ENCODE measurements around the gene EHD4.

EHD4 gene

DNA sequence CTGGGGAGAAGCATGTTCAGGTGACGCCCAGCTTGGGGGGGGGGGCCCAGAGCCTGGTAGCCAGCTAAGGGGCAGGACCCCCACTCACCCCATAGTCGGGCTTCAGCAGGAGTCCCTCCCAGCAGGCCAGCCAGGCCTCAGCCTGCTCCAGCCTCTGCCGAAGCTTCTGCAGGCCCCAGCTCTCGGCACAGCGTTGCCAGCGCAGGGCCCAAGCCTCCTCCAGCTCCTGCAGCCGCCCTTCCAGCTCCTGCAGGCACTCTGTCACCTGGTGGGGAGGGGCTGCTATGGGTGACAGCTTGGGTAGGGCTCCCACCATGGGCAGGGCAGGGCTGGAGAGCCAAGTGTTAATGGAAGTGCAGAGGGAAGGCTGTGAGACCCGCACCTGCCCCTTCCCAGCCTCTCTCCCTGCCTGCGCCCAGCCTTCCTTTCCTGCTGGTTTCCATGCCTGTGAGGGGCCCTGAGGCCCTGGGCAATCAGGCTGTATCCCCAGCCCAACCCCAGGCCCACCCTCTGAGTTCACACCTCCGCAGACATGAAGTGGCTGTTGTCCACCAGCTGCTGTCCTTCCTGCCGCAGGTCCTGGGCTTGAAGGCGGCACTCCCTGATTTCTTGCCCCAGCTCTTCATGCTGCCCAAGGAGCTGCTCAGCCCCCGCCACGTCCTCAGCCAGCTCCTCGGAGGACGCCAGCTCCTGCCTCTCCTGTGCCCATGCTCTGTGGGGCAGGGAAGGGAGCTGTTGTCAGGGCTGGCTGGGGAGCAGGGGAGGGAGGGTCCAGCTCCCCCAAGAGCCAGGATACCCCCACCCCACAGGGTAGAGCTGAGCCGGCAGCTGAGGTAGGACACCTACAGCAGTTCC, 119.4 kb downstream of the EHD4 start:
- DNase-seq = peak; percentile 12

DNA sequence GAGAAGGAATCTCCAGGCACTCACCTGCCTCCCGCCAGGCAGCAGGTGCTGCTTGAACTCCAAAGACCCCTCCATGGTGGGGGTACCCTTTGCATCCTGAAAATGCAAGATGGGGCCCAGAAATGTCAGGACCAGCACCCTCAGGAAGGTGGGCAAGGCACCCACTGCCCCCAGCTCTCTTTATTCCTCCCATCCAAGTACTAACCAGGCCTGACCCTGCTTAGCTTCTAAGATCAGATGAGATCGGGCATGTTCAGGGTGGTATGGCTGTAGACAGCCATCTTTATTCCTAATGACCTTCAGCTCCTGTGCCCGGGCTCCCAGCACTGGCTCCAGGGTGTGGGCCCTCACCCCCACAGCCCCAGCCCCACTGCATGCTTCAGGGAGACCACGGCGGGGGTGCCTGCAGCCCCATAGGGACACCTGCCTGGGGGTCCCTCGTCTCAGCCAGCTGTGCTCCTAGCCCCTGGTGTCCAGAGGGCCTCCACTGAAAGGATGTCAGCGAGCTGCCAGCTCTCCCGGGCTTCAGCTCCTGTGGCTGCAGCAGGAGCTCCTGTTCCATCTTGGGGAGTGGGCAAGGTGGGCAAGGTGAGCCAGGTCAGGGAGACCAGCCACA, 120.5 kb downstream of the EHD4 start:
- DNase-seq = no peak

DNA sequence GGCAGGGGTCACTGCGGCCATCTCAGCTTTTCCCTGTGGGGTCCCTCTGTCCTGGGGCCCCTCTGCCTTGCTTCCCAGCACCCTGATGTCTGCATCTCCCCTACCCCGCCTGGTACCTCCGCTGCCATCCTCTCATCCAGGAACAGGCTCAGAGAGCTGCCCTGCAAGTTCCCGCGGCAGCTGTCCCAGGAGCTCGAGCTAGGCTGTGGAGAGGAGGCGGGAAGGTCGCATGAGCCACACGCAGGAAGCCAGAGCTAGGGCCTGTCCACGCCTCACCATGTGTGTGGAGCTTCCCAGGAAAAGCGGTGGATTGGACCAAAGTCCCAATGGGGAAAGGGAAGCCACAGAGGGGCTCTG, 121.2 kb downstream of the EHD4 start:
- DNase-seq = no peak

DNA sequence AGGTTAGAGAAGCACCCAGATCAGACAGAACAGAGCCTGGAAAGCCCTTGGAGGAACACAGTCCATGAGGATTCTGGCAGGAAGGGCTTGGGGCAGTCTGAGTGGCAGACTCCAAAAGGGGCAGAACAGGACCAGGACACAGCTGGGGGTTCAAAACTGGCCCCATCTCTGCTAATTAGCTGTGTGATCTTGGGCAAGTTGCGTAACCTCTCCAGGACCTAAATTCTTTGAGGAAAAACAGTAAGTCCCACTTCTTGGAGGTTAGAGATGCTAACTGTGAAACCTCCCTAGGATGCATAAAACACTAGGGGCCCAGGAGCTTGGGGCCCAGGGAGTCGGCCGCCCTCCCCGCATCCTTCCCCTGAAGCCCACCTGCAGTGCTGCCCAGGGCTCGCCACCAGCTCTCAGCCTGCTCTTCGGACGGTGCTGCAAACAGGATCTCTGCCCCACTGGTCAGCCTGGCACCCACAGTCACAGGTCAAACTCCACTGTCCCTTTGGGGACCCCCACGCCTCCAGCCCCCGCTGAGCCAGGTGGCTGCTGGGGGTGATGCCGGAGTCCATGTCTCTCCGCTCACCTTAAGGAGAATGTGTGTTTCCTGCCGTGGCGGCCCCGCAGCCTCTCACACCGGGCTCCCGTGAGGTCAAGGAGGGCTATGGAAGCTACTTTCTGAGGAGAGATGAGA, 121.7 kb downstream of the EHD4 start:
- no peak for DNase-seq

DNA sequence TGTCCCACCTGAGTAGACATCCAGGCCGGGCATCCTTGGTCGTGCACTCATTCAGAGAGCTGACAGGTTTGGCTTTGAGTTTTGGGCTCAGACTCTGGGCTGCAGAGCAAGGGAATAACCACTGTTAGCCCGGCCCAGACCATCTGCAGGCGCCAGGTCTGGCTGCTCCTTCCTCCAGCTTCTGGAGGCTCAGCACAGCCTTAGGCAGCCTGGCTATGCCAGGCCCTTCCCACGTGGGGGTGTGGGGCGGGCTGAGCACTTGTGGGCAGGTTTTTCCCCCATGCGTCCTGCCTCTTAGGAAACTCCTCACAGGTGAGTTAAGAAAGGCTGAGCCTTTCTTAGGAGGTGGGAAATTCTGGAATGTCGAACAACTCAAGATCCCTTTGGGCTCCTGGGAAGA, 122.5 kb downstream of the EHD4 start:
- no peak for DNase-seq

DNA sequence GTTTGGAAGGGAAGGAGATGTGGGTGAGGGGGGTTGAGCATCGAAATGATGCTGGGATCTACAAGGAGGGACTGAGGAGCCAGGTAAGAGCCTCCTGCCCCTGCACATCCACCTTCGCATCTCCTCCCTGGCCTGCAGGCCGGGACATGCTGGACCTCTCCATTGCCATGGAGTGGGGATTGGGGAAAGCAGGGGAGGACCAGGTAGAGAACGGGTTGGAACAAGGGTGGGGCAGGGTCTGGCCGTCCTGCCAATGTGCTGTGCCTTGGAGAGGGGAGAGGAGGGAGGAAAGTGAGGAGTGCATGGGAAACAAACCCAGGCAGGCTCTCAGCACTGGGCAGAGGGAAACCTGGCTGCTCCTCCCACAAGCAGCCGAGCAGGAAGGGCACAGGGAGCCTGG, 123.2 kb downstream of the EHD4 start:
- DNase-seq = no peak

DNA sequence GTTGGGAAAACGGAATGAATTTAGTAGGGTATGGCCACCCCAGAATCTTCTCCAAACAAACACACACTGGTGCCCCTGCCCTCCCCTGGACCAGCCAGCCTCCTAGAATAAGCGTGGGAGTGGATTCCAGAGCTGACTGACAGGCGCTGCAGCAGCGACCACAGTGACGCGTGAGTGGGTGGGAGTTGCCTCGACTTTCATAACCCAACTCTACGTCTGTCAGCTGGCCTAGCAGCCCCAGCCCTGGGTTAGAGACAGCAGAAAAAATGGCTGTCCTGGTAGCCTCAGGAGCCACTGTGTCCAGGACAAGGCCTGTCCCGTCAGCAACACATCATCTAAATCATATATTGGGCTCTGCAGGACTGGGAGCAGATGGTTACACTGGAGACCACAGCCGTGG, 123.7 kb downstream of the EHD4 start:
- DNase-seq = no peak

DNA sequence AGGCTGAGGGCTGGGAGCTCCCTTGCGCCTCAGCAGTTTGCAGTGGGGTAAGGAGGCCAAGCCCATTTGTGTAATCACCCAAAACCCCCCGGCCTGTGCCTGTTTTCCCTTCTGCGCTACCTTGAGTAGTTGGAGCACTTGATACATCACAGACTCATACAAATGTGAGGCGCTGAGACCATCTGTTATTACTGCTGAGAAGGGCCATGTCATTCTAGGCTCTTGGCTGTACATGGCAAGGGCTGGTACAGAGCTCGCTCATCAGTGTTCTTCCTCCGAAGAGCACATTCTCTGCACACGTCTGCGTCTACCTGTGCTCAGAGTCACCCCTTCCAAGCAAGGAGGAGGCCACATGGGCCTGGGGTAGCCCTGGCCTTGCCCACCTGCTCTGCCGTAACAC, 124.4 kb downstream of the EHD4 start:
- no peak for DNase-seq

DNA sequence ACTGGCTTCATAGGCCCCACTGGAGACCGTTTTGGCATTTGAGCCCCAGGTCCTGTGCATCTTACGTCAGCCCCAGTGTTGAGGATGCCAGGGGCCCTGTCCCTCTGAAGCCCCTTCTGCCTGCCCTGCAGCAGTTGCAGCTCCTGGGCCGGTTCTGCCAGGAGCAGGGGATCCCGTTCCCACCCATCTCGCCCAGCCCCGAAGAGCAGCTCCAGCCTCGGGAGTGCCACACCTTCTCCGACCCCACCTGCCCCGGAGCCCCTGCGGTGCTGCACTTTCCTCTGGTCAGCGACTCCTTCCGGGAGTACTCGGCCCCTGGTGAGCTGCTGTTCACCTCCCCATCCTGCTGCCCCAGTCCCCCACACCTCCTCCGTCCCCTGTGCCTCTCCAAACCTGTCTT, 125.2 kb downstream of the EHD4 start:
- DNase-seq = no peak
